WTC11 (cell line): ENCODE measurements around the gene TRPM2. TPM values are rescaled to one million over a fixed set of nuclear protein-coding genes. Genes with fewer than 3 reads are reported as not detected.

ENCODE experiments used
- ATAC-seq: fragments of 200-7000 bp; cut with Tn5 transposase; 2 replicates; pipeline ENCODE4 v1.10.0; 2021; ENCODE audit warnings: mild to moderate bottlenecking, moderate library complexity
- CTCF ChIA-PET: fragments of 300-600 bp; sonication (Branson Sonifier 250); formaldehyde crosslinking; loops from one replicate; lab custom pipeline; 2021; ENCODE audit warnings: antibody characterized with exemption; lab: Charles Lee
- POLR2A ChIA-PET: fragments of 350-600 bp; sonication (Branson Sonifier 250); formaldehyde crosslinking; loops from one replicate; lab custom pipeline; 2021; ENCODE audit warnings: antibody characterized with exemption; lab: Charles Lee
- DNase-seq: peaks from one replicate; pipeline ENCODE4 v3.0.0; 2021; ENCODE audit warnings: low spot score
- H3K27ac Mint-ChIP-seq: 2 replicates; pipeline ENCODE4 v1.8.0; 2021; ENCODE audit warnings: mixed read lengths
- H3K27me3 Mint-ChIP-seq: 2 replicates; pipeline ENCODE4 v1.8.0; 2021; ENCODE audit warnings: low read depth, mild to moderate bottlenecking, moderate library complexity, mixed read lengths
- H3K36me3 Mint-ChIP-seq: 2 replicates; pipeline ENCODE4 v1.8.0; 2021; ENCODE audit warnings: mixed read lengths
- H3K4me1 Mint-ChIP-seq: 2 replicates; pipeline ENCODE4 v1.8.0; 2022; ENCODE audit warnings: mixed read lengths
- H3K4me3 Mint-ChIP-seq: 2 replicates; pipeline ENCODE4 v1.8.0; 2021; ENCODE audit warnings: mild to moderate bottlenecking, moderate library complexity, mixed read lengths
- H3K9me3 Mint-ChIP-seq: 2 replicates; pipeline ENCODE4 v1.8.0; 2021; ENCODE audit warnings: mixed read lengths
- ATF1 ChIP-seq: sonication (generic); formaldehyde crosslinking; IDR thresholded peaks from 2 replicates; pipeline ENCODE4 v1.8.1; 2023; ENCODE audit warnings: mild to moderate bottlenecking, moderate library complexity, missing genetic modification reagents
- ATF3 ChIP-seq: sonication (generic); formaldehyde crosslinking; conservative IDR thresholded peaks from 2 replicates; pipeline ENCODE4 v1.8.1; 2022; ENCODE audit warnings: mild to moderate bottlenecking, missing genetic modification reagents
- ATF6 ChIP-seq: sonication (generic); formaldehyde crosslinking; IDR thresholded peaks from 2 replicates; pipeline ENCODE4 v1.8.1; 2023; ENCODE audit warnings: mild to moderate bottlenecking, missing genetic modification reagents
- CBFB ChIP-seq: sonication (generic); formaldehyde crosslinking; IDR thresholded peaks from 2 replicates; pipeline ENCODE4 v1.8.1; 2022; ENCODE audit warnings: mild to moderate bottlenecking, low read depth, missing genetic modification reagents
- CREM ChIP-seq: sonication (generic); formaldehyde crosslinking; IDR thresholded peaks from 2 replicates; pipeline ENCODE4 v1.8.1; 2022; ENCODE audit warnings: mild to moderate bottlenecking, missing genetic modification reagents, moderate library complexity
- ELF4 ChIP-seq: sonication (generic); formaldehyde crosslinking; IDR thresholded peaks from 2 replicates; pipeline ENCODE4 v1.8.1; 2022; ENCODE audit warnings: low read depth, mild to moderate bottlenecking, moderate library complexity, missing genetic modification reagents
- EMX1 ChIP-seq: fragments of 250-450 bp; sonication (Bioruptor Pico); IDR thresholded peaks from 2 replicates; pipeline ENCODE4 v1.8.0; 2021; ENCODE audit warnings: mild to moderate bottlenecking
- ERG ChIP-seq: fragments of 250-450 bp; sonication (Bioruptor Pico); IDR thresholded peaks from 2 replicates; pipeline ENCODE4 v1.8.0; 2021; ENCODE audit warnings: mild to moderate bottlenecking
- ESRRA ChIP-seq: sonication (generic); formaldehyde crosslinking; IDR thresholded peaks from 2 replicates; pipeline ENCODE4 v1.8.1; 2022; ENCODE audit warnings: mild to moderate bottlenecking, missing genetic modification reagents, borderline replicate concordance
- FOXP1 ChIP-seq: sonication (generic); formaldehyde crosslinking; IDR thresholded peaks from 2 replicates; pipeline ENCODE4 v1.8.0; 2022; ENCODE audit warnings: missing genetic modification reagents, mild to moderate bottlenecking, moderate library complexity, borderline replicate concordance
- HMGA2 ChIP-seq: fragments of 250-450 bp; sonication (Bioruptor Pico); IDR thresholded peaks from 2 replicates; pipeline ENCODE4 v1.4.0; 2021; ENCODE audit warnings: mild to moderate bottlenecking, moderate library complexity
- MXD4 ChIP-seq: fragments of 250-450 bp; sonication (Bioruptor Pico); IDR thresholded peaks from 2 replicates; pipeline ENCODE4 v1.8.0; 2021; ENCODE audit warnings: mild to moderate bottlenecking, moderate library complexity, borderline replicate concordance
- NFE2L1 ChIP-seq: sonication (generic); formaldehyde crosslinking; IDR thresholded peaks from 2 replicates; pipeline ENCODE4 v1.8.1; 2023; ENCODE audit warnings: missing genetic modification reagents
- NR1H2 ChIP-seq: sonication (generic); formaldehyde crosslinking; IDR thresholded peaks from 2 replicates; pipeline ENCODE4 v1.9.0; 2021; ENCODE audit warnings: mild to moderate bottlenecking, moderate library complexity, missing genetic modification reagents
- RELA ChIP-seq: sonication (generic); formaldehyde crosslinking; IDR thresholded peaks from 2 replicates; pipeline ENCODE4 v1.8.1; 2022; ENCODE audit warnings: missing genetic modification reagents, mild to moderate bottlenecking, borderline replicate concordance
- SMAD3 ChIP-seq: sonication (generic); formaldehyde crosslinking; IDR thresholded peaks from 2 replicates; pipeline ENCODE4 v1.8.0; 2022; ENCODE audit warnings: missing genetic modification reagents, mild to moderate bottlenecking, borderline replicate concordance
- USF1 ChIP-seq: sonication (generic); formaldehyde crosslinking; IDR thresholded peaks from 2 replicates; pipeline ENCODE4 v1.8.0; 2022; ENCODE audit warnings: mild to moderate bottlenecking, missing genetic modification reagents
- ZBTB21 ChIP-seq: sonication (generic); formaldehyde crosslinking; IDR thresholded peaks from 2 replicates; pipeline ENCODE4 v1.8.1; 2023; ENCODE audit warnings: mild to moderate bottlenecking, missing genetic modification reagents, borderline replicate concordance
- ZNF219 ChIP-seq: sonication (generic); formaldehyde crosslinking; IDR thresholded peaks from 2 replicates; pipeline ENCODE4 v1.8.0; 2023; ENCODE audit warnings: missing genetic modification reagents, mild to moderate bottlenecking, borderline replicate concordance
- ZNF396 ChIP-seq: fragments of 250-450 bp; sonication (Bioruptor Pico); IDR thresholded peaks from 2 replicates; pipeline ENCODE4 v1.8.0; 2021; ENCODE audit warnings: mild to moderate bottlenecking, moderate library complexity, borderline replicate concordance
- ZNF416 ChIP-seq: fragments of 250-450 bp; sonication (Bioruptor Pico); IDR thresholded peaks from 2 replicates; pipeline ENCODE4 v1.9.0; 2021; ENCODE audit warnings: mild to moderate bottlenecking, inconsistent platforms
- ZNF425 ChIP-seq: fragments of 250-450 bp; sonication (Bioruptor Pico); conservative IDR thresholded peaks from 2 replicates; pipeline ENCODE4 v1.9.0; 2021; ENCODE audit warnings: mild to moderate bottlenecking
- ZSCAN18 ChIP-seq: fragments of 250-450 bp; sonication (Bioruptor Pico); IDR thresholded peaks from 2 replicates; pipeline ENCODE4 v2.1.2; 2022; ENCODE audit warnings: mild to moderate bottlenecking, moderate library complexity
- total RNA-seq: library from RNA; stranded (reverse); gene quantifications from 3 replicates; pipeline ENCODE4 v1.2.3, GENCODE V29; 2021

Gene TRPM2
- total RNA-seq, 1 experiment from 2014 or later = 0.92 TPM

- H3K36me3 Mint-ChIP-seq = no peaks in the 10 kb centered on the region; the same call in 1 of the 2 replicates
- no peak for DNase-seq
- H3K4me1 Mint-ChIP-seq = peaks cover 12% of the 10 kb centered on the region
- peaks cover 7% of the 10 kb centered on the region for H3K9me3 Mint-ChIP-seq
- no peak for ATAC-seq
- ChIA-PET CTCF (interaction anchor here (0.9 kb wide), 1 partner anchor 31 kb away, joined by 3 read pairs; no protein-coding TSS in a partner anchor), POLR2A (no interaction called here)
- TF ChIP-seq ATF3 (CRISPR knock-in tag) = no peak
- no peak for TF ChIP-seq ZNF396 (CRISPR knock-in tag)
- no peak for TF ChIP-seq ERG (CRISPR knock-in tag)
- TF ChIP-seq HMGA2 (CRISPR knock-in tag) = no peak
- TF ChIP-seq ATF6 = no peak
- no peak for TF ChIP-seq ZNF425 (CRISPR knock-in tag)
- TF ChIP-seq ZBTB21 (CRISPR knock-in tag) = no peak
- no peak for TF ChIP-seq RELA
- TF ChIP-seq SMAD3 (CRISPR knock-in tag) = no peak
- no peak for TF ChIP-seq CREM (CRISPR knock-in tag)
- TF ChIP-seq FOXP1 (CRISPR knock-in tag) = no peak
- TF ChIP-seq NFE2L1 (CRISPR knock-in tag) = no peak
- no peak for TF ChIP-seq ZSCAN18 (CRISPR knock-in tag)
- H3K4me3 Mint-ChIP-seq = no peak overlapping the region
- H3K27me3 Mint-ChIP-seq = no peaks in the 10 kb centered on the region; the same call in 1 of the 2 replicates
- no peak overlapping the region for H3K27ac Mint-ChIP-seq
Observed at GRCh38 chr21:44475266-44475845, 121.9 kb downstream of the TRPM2 start.

GRCh38 chr21:44477131-44477530, 123.7 kb downstream of the TRPM2 start:
- no peak for TF ChIP-seq USF1 (CRISPR knock-in tag)
- no peak for TF ChIP-seq CBFB (CRISPR knock-in tag)
- no peak for TF ChIP-seq ELF4 (CRISPR knock-in tag)
- no peak for TF ChIP-seq ZNF425 (CRISPR knock-in tag)
- TF ChIP-seq ESRRA (CRISPR knock-in tag) = no peak
- no peak for TF ChIP-seq ERG (CRISPR knock-in tag)
- TF ChIP-seq EMX1 (CRISPR knock-in tag) = no peak
- no peak for TF ChIP-seq MXD4 (CRISPR knock-in tag)
- no peak for TF ChIP-seq ATF1
- no peak for TF ChIP-seq ZNF416 (CRISPR knock-in tag)
- no peak for TF ChIP-seq NR1H2 (CRISPR knock-in tag)
- TF ChIP-seq ZNF219 (CRISPR knock-in tag) = no peak
- CTCF ChIA-PET = interaction anchor here (1.9 kb wide), 1 partner anchor 33 kb away, joined by 6 read pairs; no protein-coding TSS in a partner anchor
- Mint-ChIP-seq H3K36me3 (no peaks in the 10 kb centered on the region; the same call in 1 of the 2 replicates), H3K4me3 (no peak overlapping the region), H3K4me1 (no peaks in the 10 kb centered on the region), H3K9me3 (peaks cover 7% of the 10 kb centered on the region), H3K27ac (no peak overlapping the region), H3K27me3 (no peaks in the 10 kb centered on the region; the same call in 1 of the 2 replicates)
- POLR2A ChIA-PET = no interaction called here
- no peak for DNase-seq
- ATAC-seq = 0 out of 2 replicates have a peak, but pooled peaks have one; percentile 22
